PC-9 (cell line): Measurements from ENCODE around the gene RTL1. TPM values are rescaled to one million over a fixed set of nuclear protein-coding genes. Genes with fewer than 3 reads are reported as not detected.

Experiments
- BruUV-seq: library from RNA; stranded (reverse); fragments of 400-500 nt; replicated peaks from 2 replicates; lab custom pipeline; 2021; lab: Mats Ljungman, UMichigan
- CTCF ChIA-PET: fragments of 300-600 bp; sonication (Branson Sonifier 250); formaldehyde crosslinking; loops from one replicate; lab custom pipeline; 2022; ENCODE audit warnings: antibody characterized with exemption; lab: Charles Lee
- POLR2A ChIA-PET: fragments of 300-600 bp; sonication (Branson Sonifier 250); formaldehyde crosslinking; loops from one replicate; lab custom pipeline; 2022; ENCODE audit warnings: antibody characterized with exemption; ENCODE audit not compliant: unreplicated experiment; lab: Charles Lee
- DNase-seq, 2 experiments: peaks; one replicate each; pipeline versions ENCODE4 v3.0.0 to v3.0.0-alpha.2; 2015 to 2022; ENCODE audit warnings: mixed read lengths in 1 of 2
- H2AFZ ChIP-seq: fragments of 200-600 bp; sonication (generic); 2 replicates; pipeline ENCODE4 v1.8.1; 2017; ENCODE audit warnings: antibody characterized with exemption
- H3F3A ChIP-seq: fragments of 200-600 bp; sonication (generic); 2 replicates; pipeline ENCODE4 v1.8.1; 2017; ENCODE audit warnings: antibody characterized with exemption, mild to moderate bottlenecking, low read depth; ENCODE audit not compliant: insufficient read depth
- H3K27ac ChIP-seq: fragments of 200-600 bp; sonication (generic); 2 replicates; pipeline ENCODE4 v1.6.1; 2016; ENCODE audit warnings: mixed run types
- H3K27me3 ChIP-seq: fragments of 200-600 bp; sonication (generic); 2 replicates; pipeline ENCODE4 v1.6.1; 2016; ENCODE audit warnings: low read depth, mixed run types; ENCODE audit not compliant: insufficient read depth
- H3K36me3 ChIP-seq: fragments of 200-600 bp; sonication (generic); 2 replicates; pipeline ENCODE4 v1.6.1; 2016; ENCODE audit warnings: low read depth, mixed run types
- H3K4me1 ChIP-seq: fragments of 200-600 bp; sonication (generic); replicated peaks from 2 replicates; pipeline ENCODE4 v1.6.1; 2016; ENCODE audit warnings: mixed run types; ENCODE audit not compliant: insufficient read depth
- H3K4me2 ChIP-seq: fragments of 200-600 bp; sonication (generic); 2 replicates; pipeline ENCODE4 v1.6.1; 2017; ENCODE audit warnings: mixed run types
- H3K4me3 ChIP-seq: fragments of 200-600 bp; sonication (generic); 2 replicates; pipeline ENCODE4 v1.6.1; 2016; ENCODE audit warnings: mixed run types
- H3K79me2 ChIP-seq: fragments of 200-600 bp; sonication (generic); 2 replicates; pipeline ENCODE4 v1.6.1; 2017; ENCODE audit warnings: low read depth, mixed run types
- H3K9me2 ChIP-seq: fragments of 200-600 bp; sonication (generic); 2 replicates; pipeline ENCODE4 v1.8.1; 2017; ENCODE audit warnings: mild to moderate bottlenecking; ENCODE audit not compliant: insufficient read depth
- H3K9me3 ChIP-seq: fragments of 200-600 bp; sonication (generic); 2 replicates; pipeline ENCODE4 v1.8.1; 2016; ENCODE audit warnings: low read depth; ENCODE audit not compliant: insufficient read depth
- H4K20me1 ChIP-seq: fragments of 200-600 bp; sonication (generic); 2 replicates; pipeline ENCODE4 v1.8.1; 2017; ENCODE audit not compliant: insufficient read depth
- EZH2 ChIP-seq: fragments of 200-600 bp; sonication (generic); IDR thresholded peaks from 2 replicates; pipeline ENCODE4 v1.8.0; 2017; ENCODE audit warnings: antibody characterized with exemption, low read depth
- intact Hi-C: fragments of 100-400 bp; cut with micrococcal nuclease; formaldehyde crosslinking; loops from one replicate; pipeline ENCODE4 v1.10.0; 2022; ENCODE audit not compliant: unreplicated experiment
- total RNA-seq: library from RNA; stranded (reverse); gene quantifications from 2 replicates; pipeline ENCODE4 v1.2.3, GENCODE V29; 2021
- TF ChIP-seq, protein P1 (sequence below): fragments of 200-600 bp; sonication (generic); conservative IDR thresholded peaks from 2 replicates; pipeline ENCODE4 v1.6.1; 2017; ENCODE audit warnings: mixed run types, antibody characterized with exemption, mild to moderate bottlenecking, moderate library complexity

The RTL1 gene
- total RNA-seq, 1 experiment from 2014 or later, result not detected

DNA sequence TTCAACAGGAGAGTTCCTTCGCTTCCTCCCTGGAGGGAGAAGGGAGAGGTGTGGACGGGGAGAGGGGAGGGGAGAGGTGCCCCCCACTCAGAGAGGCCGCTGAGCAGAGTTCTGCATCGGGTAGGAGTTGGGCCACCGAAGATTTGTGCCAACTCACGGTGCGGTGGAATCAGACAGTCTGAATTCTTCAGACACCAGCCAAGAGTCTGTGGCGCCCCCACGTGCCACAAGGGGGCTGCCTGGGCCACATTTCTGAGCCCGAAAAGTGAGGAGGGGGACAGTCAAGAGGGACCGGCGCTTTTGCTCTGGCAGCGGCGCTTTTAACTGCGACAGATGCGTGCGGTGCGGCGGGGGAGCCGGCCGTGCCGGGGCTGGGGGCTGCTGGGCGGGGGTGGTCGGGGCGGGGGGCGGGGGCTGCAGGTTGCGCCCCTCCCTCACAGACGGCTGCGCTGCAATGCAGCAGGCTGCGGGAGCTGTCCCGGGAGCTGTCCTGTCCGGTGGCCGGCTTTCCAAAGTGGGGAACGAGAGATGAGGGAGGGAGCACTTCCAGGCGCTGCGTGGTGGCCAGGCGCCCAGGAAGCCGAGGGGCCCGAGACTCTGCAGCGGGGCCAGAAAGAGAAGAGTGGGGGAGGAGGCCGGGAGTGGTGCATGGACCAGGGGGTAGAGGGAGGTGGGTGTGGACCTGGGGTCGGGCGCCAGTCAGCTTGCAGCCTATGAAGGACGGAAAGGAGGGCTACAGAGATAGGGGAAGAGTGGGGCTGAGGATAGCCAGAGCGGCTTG lies 975 bp upstream of the RTL1 start:
- no peaks in the 10 kb centered on the region for H3F3A ChIP-seq
- no peak overlapping the region for H2AFZ ChIP-seq
- H3K4me1 ChIP-seq, result no peaks in the 10 kb centered on the region
- peaks cover 61% of the 10 kb centered on the region for H3K27me3 ChIP-seq
- H3K4me3 ChIP-seq, result no peak overlapping the region
- no TSS peak for BruUV-seq
- TF ChIP-seq, protein P1, sequence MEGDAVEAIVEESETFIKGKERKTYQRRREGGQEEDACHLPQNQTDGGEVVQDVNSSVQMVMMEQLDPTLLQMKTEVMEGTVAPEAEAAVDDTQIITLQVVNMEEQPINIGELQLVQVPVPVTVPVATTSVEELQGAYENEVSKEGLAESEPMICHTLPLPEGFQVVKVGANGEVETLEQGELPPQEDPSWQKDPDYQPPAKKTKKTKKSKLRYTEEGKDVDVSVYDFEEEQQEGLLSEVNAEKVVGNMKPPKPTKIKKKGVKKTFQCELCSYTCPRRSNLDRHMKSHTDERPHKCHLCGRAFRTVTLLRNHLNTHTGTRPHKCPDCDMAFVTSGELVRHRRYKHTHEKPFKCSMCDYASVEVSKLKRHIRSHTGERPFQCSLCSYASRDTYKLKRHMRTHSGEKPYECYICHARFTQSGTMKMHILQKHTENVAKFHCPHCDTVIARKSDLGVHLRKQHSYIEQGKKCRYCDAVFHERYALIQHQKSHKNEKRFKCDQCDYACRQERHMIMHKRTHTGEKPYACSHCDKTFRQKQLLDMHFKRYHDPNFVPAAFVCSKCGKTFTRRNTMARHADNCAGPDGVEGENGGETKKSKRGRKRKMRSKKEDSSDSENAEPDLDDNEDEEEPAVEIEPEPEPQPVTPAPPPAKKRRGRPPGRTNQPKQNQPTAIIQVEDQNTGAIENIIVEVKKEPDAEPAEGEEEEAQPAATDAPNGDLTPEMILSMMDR, result no peak
- no peak for TF ChIP-seq EZH2
- ChIA-PET CTCF (no interaction called here), POLR2A (no interaction called here)
- no peak overlapping the region for H3K4me2 ChIP-seq
- no peaks in the 10 kb centered on the region for H3K79me2 ChIP-seq
- intact Hi-C loops, result no loop called here
- H3K36me3 ChIP-seq, result no peaks in the 10 kb centered on the region
- H3K27ac ChIP-seq, result no peak overlapping the region
- DNase-seq, result no peak
- no peaks in the 10 kb centered on the region for H4K20me1 ChIP-seq
- H3K9me3 ChIP-seq, result no peaks in the 10 kb centered on the region
- H3K9me2 ChIP-seq, result no peaks in the 10 kb centered on the region

DNA sequence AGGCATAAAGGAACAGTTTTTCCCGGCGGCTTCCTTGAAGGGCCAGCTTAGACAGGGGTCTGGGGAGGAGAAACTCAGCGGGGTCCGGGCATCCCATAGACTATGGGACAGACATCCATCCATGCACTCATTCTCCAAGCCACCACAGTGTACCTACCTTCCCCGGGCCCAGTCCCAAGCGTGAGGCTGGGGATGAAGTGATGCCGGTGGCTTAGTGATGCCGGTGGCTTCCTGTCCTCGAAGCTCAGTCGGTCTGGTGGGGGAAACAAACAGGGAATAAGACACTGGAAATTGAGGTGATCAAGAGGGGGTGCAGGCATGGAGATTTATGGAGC lies 421 bp downstream of the RTL1 start:
- H3K27me3 ChIP-seq, result peaks cover 73% of the 10 kb centered on the region
- no peaks in the 10 kb centered on the region for H3K9me3 ChIP-seq
- no peak overlapping the region for H3K4me3 ChIP-seq
- intact Hi-C loops, result no loop called here
- H2AFZ ChIP-seq, result no peak overlapping the region
- CTCF ChIA-PET, result no interaction called here
- H3K27ac ChIP-seq, result no peak overlapping the region
- H3F3A ChIP-seq, result no peaks in the 10 kb centered on the region
- no peaks in the 10 kb centered on the region for H3K4me1 ChIP-seq
- H3K9me2 ChIP-seq, result no peaks in the 10 kb centered on the region
- no peak for TF ChIP-seq EZH2
- TF ChIP-seq, protein P1, result no peak
- no TSS peak for BruUV-seq
- H4K20me1 ChIP-seq, result no peaks in the 10 kb centered on the region
- no peaks in the 10 kb centered on the region for H3K79me2 ChIP-seq
- no peak overlapping the region for H3K4me2 ChIP-seq
- H3K36me3 ChIP-seq, result no peaks in the 10 kb centered on the region
- POLR2A ChIA-PET, result no interaction called here
- DNase-seq, result no peak

DNA sequence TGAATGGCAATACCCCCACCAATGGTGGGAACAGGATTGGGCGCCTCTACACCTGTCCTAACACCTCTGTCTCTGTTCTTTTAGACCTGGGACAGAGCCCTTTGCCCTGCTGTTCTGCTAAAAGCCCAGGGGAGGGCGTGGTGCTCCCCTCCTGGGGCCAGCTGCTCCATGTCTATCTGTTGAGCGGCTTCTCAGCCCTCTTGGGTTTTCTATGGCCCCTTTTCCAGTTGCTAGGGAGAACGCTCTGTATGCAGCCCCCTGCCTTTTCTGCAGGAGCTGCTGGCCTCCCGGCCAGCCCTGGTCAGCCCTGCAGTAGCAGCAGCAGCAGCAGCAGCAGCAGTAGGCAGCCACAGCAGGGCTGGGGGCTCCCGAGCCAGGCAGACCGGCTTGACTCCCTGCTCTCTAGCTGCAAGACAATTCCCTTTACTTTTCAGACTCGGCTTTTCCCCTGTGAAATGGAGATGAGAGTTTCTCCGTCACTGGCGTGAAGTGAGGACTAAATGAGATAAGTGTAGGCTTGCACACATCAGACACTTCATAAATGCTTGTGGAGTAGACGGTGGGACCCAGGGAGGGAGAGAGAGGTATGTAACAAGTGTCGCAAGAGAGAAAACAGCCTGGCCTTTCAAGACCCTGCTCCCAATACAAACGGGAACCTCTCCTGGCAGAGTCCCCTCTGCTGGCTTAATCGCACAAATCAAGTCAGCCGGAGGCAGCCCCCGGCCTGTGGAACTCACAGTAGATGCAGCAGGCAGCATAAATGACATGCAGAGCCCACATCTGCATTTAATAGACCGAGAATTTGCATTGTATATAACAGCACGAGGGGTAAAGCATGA lies 1.0 kb downstream of the RTL1 start:
- H3K4me1 ChIP-seq, result no peaks in the 10 kb centered on the region
- no peak overlapping the region for H3K4me2 ChIP-seq
- no peaks in the 10 kb centered on the region for H3K9me3 ChIP-seq
- H2AFZ ChIP-seq, result no peak overlapping the region
- no peak for DNase-seq
- no peaks in the 10 kb centered on the region for H3K36me3 ChIP-seq
- ChIA-PET CTCF (no interaction called here), POLR2A (no interaction called here)
- intact Hi-C loops, result no loop called here
- H3K4me3 ChIP-seq, result no peak overlapping the region
- BruUV-seq, result no TSS peak
- no peaks in the 10 kb centered on the region for H3F3A ChIP-seq
- TF ChIP-seq EZH2, result no peak
- TF ChIP-seq, protein P1, result peak; percentile 31; the same call in 1 of the 2 replicates
- no peaks in the 10 kb centered on the region for H3K9me2 ChIP-seq
- H3K79me2 ChIP-seq, result no peaks in the 10 kb centered on the region
- peaks cover 70% of the 10 kb centered on the region for H3K27me3 ChIP-seq
- H3K27ac ChIP-seq, result no peak overlapping the region
- no peaks in the 10 kb centered on the region for H4K20me1 ChIP-seq
